Activated CD8-positive, alpha-beta T cell treated with anti-CD3 and anti-CD28 coated beads for 36 hours (primary cell): Measurements from ENCODE around the gene PIGU. TPM values are rescaled to one million over a fixed set of nuclear protein-coding genes. Genes with fewer than 3 reads are reported as not detected.

Experiments
- ATAC-seq: fragments of 200-7000 bp; cut with Tn5 transposase; one replicate; pipeline ENCODE4 v1.10.0; 2021; ENCODE audit warnings: mild to moderate bottlenecking, moderate library complexity
- CTCF ChIA-PET: fragments of 350-600 bp; sonication (Branson Sonifier 250); formaldehyde crosslinking; loops from one replicate; lab custom pipeline; 2021; ENCODE audit warnings: antibody characterized with exemption; lab: Charles Lee
- POLR2A ChIA-PET: fragments of 350-600 bp; sonication (Branson Sonifier 250); formaldehyde crosslinking; loops from one replicate; lab custom pipeline; 2021; ENCODE audit warnings: antibody characterized with exemption; lab: Charles Lee
- DNase-seq: peaks from one replicate; pipeline ENCODE4 v3.0.0-alpha.2; 2020
- H3K27ac Mint-ChIP-seq: one replicate; pipeline ENCODE4 v1.8.0; 2021; ENCODE audit warnings: mild to moderate bottlenecking, mixed read lengths
- H3K27me3 Mint-ChIP-seq: one replicate; pipeline ENCODE4 v1.8.0; 2021; ENCODE audit warnings: mixed read lengths
- H3K36me3 Mint-ChIP-seq: one replicate; pipeline ENCODE4 v1.8.0; 2021; ENCODE audit warnings: low read depth, mixed read lengths
- H3K4me1 Mint-ChIP-seq: one replicate; pipeline ENCODE4 v1.8.0; 2021; ENCODE audit warnings: low read depth, mixed read lengths
- H3K4me3 Mint-ChIP-seq: one replicate; pipeline ENCODE4 v1.8.0; 2021; ENCODE audit warnings: mild to moderate bottlenecking, moderate library complexity, mixed read lengths
- H3K9me3 Mint-ChIP-seq: one replicate; pipeline ENCODE4 v1.8.0; 2021; ENCODE audit warnings: mixed read lengths
- CTCF ChIP-seq: fragments of 200-600 bp; IDR thresholded peaks from one replicate; pipeline ENCODE4 v1.8.0; 2022; ENCODE audit warnings: antibody characterized with exemption, mild to moderate bottlenecking
- intact Hi-C: fragments of 100-400 bp; cut with micrococcal nuclease; formaldehyde crosslinking; loops from one replicate; pipeline ENCODE4 v1.10.0; 2022
- total RNA-seq, 2 experiments: library from RNA; stranded (reverse); gene quantifications; one replicate each; pipeline ENCODE4 v1.2.3, GENCODE V29; 2021

The PIGU gene
- total RNA-seq, 2 experiments from 2014 or later, result 19.4 to 20.9 TPM

GRCh38 chr20:34709831-34710567, 33.1 kb upstream of the PIGU start:
- DNase-seq (peak; percentile 76), ATAC-seq (peak; percentile 17)
- Mint-ChIP-seq H3K9me3 (no peaks in the 10 kb centered on the region), H3K4me1 (peaks cover 27% of the 10 kb centered on the region), H3K4me3 (peak overlapping the region; percentile 75), H3K27me3 (no peaks in the 10 kb centered on the region), H3K36me3 (peaks cover 19% of the 10 kb centered on the region), H3K27ac (peak overlapping the region; percentile 89)
- ChIA-PET POLR2A (interaction anchor here (1.5 kb wide), 2 partner anchors 11 to 194 kb away, joined by 3 to 5 read pairs; partner anchors contain the start of gene DYNLRB1), CTCF (interaction anchor here (1.2 to 6.8 kb wide), 5 partner anchors 60 to 397 kb away, joined by 4 to 56 read pairs (median 14); no protein-coding TSS in a partner anchor)
- intact Hi-C loops, result loop anchor here (2.0 to 5.0 kb wide), 2 partner anchors 33 to 173 kb away; partner anchors contain the start of gene PIGU
- no peak for TF ChIP-seq CTCF

- TF ChIP-seq CTCF, result no peak
- intact Hi-C loops, result loop anchor here (2.0 to 5.0 kb wide), 2 partner anchors 32 to 172 kb away; partner anchors contain the start of gene PIGU
- H3K27ac Mint-ChIP-seq, result peak overlapping the region; percentile 89
- H3K4me1 Mint-ChIP-seq, result peaks cover 32% of the 10 kb centered on the region
- H3K27me3 Mint-ChIP-seq, result no peaks in the 10 kb centered on the region
- H3K9me3 Mint-ChIP-seq, result no peaks in the 10 kb centered on the region
- DNase-seq, result peak; percentile 90
- ChIA-PET CTCF (interaction anchor here (0.7 to 6.8 kb wide), 8 partner anchors 11 to 407 kb away, joined by 4 to 56 read pairs (median 8); partner anchors contain the start of gene AHCY), POLR2A (interaction anchor here (0.6 to 1.5 kb wide), 3 partner anchors 10 to 193 kb away, joined by 3 to 5 read pairs (median 3); partner anchors contain the start of gene DYNLRB1)
- H3K4me3 Mint-ChIP-seq, result peak overlapping the region; percentile 75
- peaks cover 19% of the 10 kb centered on the region for H3K36me3 Mint-ChIP-seq
- peak; percentile 83 for ATAC-seq
Measured at GRCh38 chr20:34709044-34709830, 32.3 kb upstream of the PIGU start.

GRCh38 chr20:34708621-34709043, 31.7 kb upstream of the PIGU start:
- ATAC-seq (peak; percentile 21), DNase-seq (peak; percentile 81)
- Mint-ChIP-seq H3K9me3 (no peaks in the 10 kb centered on the region), H3K4me3 (peak overlapping the region; percentile 75), H3K36me3 (peaks cover 17% of the 10 kb centered on the region), H3K27ac (peak overlapping the region; percentile 89), H3K4me1 (peaks cover 30% of the 10 kb centered on the region), H3K27me3 (no peaks in the 10 kb centered on the region)
- ChIA-PET POLR2A (interaction anchor here (0.6 kb wide), 1 partner anchor 164 kb away, joined by 3 read pairs; no protein-coding TSS in a partner anchor), CTCF (interaction anchor here (0.9 to 6.8 kb wide), 17 partner anchors 9 to 406 kb away, joined by 3 to 56 read pairs (median 4); partner anchors contain the start of genes AHCY and DYNLRB1)
- TF ChIP-seq CTCF, result peak; percentile 86
- intact Hi-C loops, result loop anchor here (2.0 to 5.0 kb wide), 2 partner anchors 32 to 171 kb away; partner anchors contain the start of gene PIGU

GRCh38 chr20:34706912-34707784, 30.3 kb upstream of the PIGU start:
- H3K27ac Mint-ChIP-seq, result no peak overlapping the region
- CTCF ChIA-PET, result interaction anchor here (0.7 to 6.8 kb wide), 23 partner anchors 7 to 394 kb away, joined by 3 to 56 read pairs (median 4); partner anchors contain the start of gene DYNLRB1
- POLR2A ChIA-PET, result interaction anchor here (0.9 to 2.0 kb wide), 2 partner anchors 148 to 162 kb away, joined by 3 to 9 read pairs; partner anchors contain the start of gene MAP1LC3A

More at GRCh38 chr20:34706912-34707784, 30.3 kb upstream of the PIGU start:
- no peak overlapping the region for H3K4me3 Mint-ChIP-seq
- H3K9me3 Mint-ChIP-seq, result no peaks in the 10 kb centered on the region
- ATAC-seq (no peak), DNase-seq (no peak)
- no peak for TF ChIP-seq CTCF
- intact Hi-C loops, result loop anchor here (5.0 kb wide), 1 partner anchor 170 kb away; no protein-coding TSS in a partner anchor
- peaks cover 24% of the 10 kb centered on the region for H3K4me1 Mint-ChIP-seq
- H3K27me3 Mint-ChIP-seq, result peaks cover 4% of the 10 kb centered on the region
- H3K36me3 Mint-ChIP-seq, result peaks cover 6% of the 10 kb centered on the region
